Right ventricle myocardium superior (tissue), 1 donor: Measurements from ENCODE around the gene SCYL2. TPM values are rescaled to one million over a fixed set of nuclear protein-coding genes. Genes with fewer than 3 reads are reported as not detected.

Experiments
- ATAC-seq: fragments of 200-7000 bp; cut with Tn5 transposase; one replicate; pipeline ENCODE4 v1.9.1; 2020; ENCODE audit warnings: mild to moderate bottlenecking; ENCODE audit not compliant: poor library complexity
- DNase-seq: peaks from one replicate; pipeline ENCODE4 v3.0.0-alpha.2; 2020
- intact Hi-C: fragments of 100-400 bp; cut with DNase I; formaldehyde crosslinking; loops from one replicate; pipeline ENCODE4 v1.11.2; 2022
- total RNA-seq: library from RNA; stranded (reverse); fragmentation: NEBNext Ultra II Directional; extraction: Animal tissue kit (Norgen Biotek cat#: 25700); gene quantifications from one replicate; pipeline ENCODE4 v1.2.1, GENCODE V29; 2021
- donor health status: DM: no; HTN: yes; CAD: no; lungs with severe emphysema.

The SCYL2 gene
- total RNA-seq, 1 donor from 2014 or later = 24.7 TPM

DNA sequence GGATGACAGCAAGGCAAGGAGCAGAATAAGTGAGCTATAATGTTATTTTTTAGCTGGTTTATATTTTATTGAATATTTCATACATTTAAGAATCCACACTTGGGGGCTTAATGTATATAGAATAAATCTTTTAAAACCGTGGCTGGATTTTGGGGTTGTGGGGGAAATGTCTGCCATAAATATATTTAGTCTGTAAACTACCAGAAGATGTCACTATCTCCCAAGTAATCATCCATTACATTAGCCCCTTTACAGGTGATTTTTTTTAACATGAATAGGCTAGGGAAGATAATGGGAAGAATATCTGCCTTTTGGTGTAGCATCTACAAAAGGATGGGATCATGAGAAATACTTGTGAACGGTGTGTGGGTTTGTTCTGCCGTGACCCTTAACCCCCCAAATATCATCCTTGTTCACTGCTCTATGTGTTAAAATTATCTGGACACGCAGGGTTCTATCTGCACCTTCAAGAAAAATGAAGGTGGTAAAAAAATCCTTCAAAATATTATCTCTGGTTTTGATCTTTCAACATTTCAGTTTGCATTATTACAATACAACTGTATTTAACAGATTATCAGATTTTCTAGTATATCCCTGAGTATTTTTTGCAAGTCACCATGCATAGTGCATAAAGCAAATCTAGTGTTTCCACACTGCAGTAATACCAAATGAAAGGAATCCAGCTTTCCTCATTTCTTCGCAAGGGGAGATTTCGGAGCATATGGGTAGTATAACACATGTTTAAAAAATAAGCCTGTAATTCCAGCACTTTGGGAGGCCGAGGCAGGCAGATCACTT lies 81.9 kb downstream of the SCYL2 start:
- intact Hi-C loops = loop anchor here (10.0 kb wide), 2 partner anchors 206 to 386 kb away; no protein-coding TSS in a partner anchor
- ATAC-seq = no peak

DNA sequence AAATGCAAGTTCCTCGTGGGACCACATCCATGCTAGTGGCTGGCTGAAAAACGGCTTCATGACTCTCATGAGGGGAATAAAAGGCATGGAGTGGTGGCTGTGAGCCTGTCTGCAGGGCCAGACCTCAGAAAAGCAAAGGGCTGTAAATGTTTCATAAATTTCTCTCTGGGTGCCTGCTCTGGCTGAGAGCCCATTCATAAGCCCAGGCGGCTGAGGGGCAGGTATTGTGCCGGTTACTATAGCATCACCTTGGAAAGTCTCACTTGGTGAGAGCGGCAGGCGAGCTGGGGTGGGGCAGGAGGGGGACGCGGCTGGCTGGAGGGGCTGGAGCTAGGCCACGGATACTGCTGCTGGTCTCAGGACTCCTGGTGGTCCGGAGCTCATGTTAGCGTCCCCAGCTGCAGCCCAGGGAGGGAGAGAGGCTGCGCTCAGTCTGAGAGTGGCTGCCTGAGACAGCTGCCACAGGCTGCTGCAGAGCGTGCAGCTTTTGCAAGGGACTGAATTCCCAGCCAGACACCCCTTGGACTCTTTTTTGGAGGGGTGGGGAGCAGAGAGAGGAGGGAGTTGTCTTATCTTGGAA lies 89.8 kb downstream of the SCYL2 start, which contains the start of gene SLC17A8:
TSS of gene SLC17A8 (plus strand) at position 431 of the 580 bp plus-strand sequence. CDS start 318 bp downstream, outside the sequence.
- DNase-seq (no peak), ATAC-seq (no peak)
- intact Hi-C loops = no loop called here

More for the DNA sequence above, 81.9 kb downstream of the SCYL2 start:
- no peak for DNase-seq

- no peak for ATAC-seq
- intact Hi-C loops = no loop called here
Observed at GRCh38 chr12:100359248-100359647, 92.3 kb downstream of the SCYL2 start.

GRCh38 chr12:100359822-100360221 lies 92.8 kb downstream of the SCYL2 start:
- no peak for ATAC-seq
- DNase-seq = no peak
- intact Hi-C loops = no loop called here

More at GRCh38 chr12:100359248-100359647, 92.3 kb downstream of the SCYL2 start:
- DNase-seq = no peak

DNA sequence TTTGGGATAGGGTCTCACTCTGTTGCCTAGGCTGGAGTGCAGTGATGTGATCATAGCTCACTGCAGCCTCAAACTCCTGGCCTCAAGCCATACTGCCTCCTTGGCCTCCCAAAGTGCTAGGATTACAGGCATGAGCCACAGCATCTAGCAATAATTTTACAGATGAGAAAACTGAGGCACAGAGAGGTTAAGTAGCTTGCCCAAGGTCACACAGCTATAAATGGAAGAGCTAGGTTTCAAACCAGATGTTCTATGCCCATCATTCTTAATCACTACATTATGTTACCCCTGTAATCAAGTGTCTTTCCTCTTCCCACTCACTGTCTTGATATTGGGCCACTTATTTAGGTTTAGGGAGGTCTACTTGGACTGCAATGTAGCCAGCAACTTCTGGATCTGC lies 93.5 kb downstream of the SCYL2 start:
- DNase-seq = no peak
- intact Hi-C loops = no loop called here
- no peak for ATAC-seq

DNA sequence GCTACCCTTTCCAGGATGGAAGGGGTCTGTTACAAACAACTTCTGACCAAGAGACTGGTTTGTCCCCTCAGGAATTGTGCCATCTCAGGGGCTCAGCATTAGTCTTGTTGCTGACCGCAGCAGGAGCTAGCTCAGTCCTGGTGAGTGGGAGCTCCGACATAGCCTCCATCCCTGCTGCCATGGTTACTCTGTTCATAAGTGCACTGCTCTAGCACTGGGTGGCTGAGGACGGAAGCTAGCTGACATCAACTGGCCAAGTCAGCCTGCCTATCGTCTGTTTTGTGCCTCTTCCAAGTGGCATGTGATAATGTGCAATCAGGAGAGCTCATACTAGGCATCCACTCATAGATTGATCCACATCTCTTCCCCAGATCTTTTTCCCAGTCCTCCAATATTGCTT lies 97.3 kb downstream of the SCYL2 start:
- ATAC-seq (no peak), DNase-seq (no peak)
- intact Hi-C loops = no loop called here

GRCh38 chr12:100365411-100365810 lies 98.4 kb downstream of the SCYL2 start:
- intact Hi-C loops = no loop called here
- ATAC-seq (no peak), DNase-seq (no peak)

GRCh38 chr12:100368066-100368465 lies 101.1 kb downstream of the SCYL2 start:
- DNase-seq (no peak), ATAC-seq (no peak)
- intact Hi-C loops = no loop called here

DNA sequence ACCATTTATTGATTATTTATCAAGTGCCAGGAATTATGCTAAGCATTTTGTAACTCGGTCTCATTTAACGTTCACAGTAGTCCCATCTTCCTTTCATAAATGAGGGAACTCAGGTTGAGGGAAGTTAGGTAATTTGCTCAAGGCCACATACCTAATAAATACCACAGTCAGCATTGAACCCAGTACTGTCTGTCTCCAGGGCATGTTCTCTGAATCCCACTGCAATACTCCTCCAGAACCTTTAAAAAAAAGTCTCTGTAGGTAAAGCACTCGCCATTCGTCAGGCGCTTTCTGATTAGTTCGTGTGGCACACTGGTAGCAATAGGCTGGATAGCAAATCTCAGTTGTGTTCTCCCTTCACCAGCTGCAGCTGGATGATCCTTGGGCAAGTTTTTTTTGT lies 104.2 kb downstream of the SCYL2 start:
- intact Hi-C loops = no loop called here
- DNase-seq (no peak), ATAC-seq (no peak)

DNA sequence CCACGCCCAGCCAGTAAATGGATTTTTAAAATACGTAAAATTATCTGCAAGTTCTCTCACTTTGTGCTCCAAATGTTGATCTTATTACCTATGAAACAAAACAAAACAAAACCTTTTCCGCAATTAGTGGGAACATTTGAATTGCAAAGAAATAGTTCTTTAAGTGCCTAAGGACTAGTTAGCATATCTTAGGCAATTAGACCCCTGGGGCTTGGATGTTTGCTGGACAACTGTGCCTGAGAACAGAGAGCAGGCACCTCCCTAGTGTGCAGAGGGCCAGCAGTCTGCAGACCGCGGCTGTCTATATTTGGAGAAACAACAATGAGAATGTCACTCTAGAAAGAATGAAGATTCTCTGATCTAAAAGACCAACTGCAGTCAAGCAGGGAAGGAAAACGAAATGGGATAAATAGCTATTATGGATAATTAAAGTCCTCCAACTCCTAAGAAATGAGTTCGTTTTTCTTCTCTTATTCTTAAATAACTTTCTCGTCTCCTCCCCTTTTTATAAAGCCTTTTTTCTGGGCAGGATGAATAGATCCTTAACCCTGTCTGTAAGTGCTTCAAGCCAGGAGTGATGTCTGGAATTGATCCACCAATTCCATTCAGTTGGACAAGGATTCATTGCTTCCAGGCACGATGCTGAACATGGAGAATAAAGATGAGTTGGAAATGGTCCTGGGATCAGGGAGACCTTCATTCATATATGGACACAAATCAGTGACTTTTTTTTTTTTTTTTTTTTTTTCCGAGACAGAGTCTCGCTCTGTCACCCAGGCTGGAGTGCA lies 106.1 kb downstream of the SCYL2 start:
- DNase-seq (no peak), ATAC-seq (no peak)
- intact Hi-C loops = no loop called here

GRCh38 chr12:100375038-100375735 lies 108.2 kb downstream of the SCYL2 start:
- intact Hi-C loops = no loop called here
- ATAC-seq = peak; percentile 97
- peak; percentile 87 for DNase-seq

GRCh38 chr12:100376161-100376560 lies 109.2 kb downstream of the SCYL2 start:
- ATAC-seq (no peak), DNase-seq (no peak)
- intact Hi-C loops = no loop called here

- intact Hi-C loops = no loop called here
- DNase-seq = no peak
- ATAC-seq = no peak
Observed at GRCh38 chr12:100381379-100381778, 114.4 kb downstream of the SCYL2 start.

DNA sequence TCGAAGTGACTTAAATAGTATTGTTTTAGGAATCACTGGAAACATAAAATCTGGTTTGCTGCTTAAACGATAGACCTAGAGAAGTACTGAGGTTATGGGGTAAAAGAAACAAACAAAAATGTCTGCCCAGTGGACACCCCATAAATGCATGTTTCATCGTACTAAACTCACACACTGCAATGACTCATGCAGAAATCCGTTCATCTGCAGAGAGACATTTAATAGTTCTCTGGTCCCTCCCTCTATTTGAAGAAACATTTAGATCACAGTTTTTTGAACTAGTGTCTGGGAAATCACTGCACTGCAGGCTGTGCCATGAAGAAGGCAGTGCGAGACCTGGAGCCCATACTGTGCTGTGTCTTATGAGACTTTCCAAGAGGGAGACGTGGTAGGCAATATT lies 115.4 kb downstream of the SCYL2 start:
- ATAC-seq = no peak
- intact Hi-C loops = no loop called here
- DNase-seq = no peak

DNA sequence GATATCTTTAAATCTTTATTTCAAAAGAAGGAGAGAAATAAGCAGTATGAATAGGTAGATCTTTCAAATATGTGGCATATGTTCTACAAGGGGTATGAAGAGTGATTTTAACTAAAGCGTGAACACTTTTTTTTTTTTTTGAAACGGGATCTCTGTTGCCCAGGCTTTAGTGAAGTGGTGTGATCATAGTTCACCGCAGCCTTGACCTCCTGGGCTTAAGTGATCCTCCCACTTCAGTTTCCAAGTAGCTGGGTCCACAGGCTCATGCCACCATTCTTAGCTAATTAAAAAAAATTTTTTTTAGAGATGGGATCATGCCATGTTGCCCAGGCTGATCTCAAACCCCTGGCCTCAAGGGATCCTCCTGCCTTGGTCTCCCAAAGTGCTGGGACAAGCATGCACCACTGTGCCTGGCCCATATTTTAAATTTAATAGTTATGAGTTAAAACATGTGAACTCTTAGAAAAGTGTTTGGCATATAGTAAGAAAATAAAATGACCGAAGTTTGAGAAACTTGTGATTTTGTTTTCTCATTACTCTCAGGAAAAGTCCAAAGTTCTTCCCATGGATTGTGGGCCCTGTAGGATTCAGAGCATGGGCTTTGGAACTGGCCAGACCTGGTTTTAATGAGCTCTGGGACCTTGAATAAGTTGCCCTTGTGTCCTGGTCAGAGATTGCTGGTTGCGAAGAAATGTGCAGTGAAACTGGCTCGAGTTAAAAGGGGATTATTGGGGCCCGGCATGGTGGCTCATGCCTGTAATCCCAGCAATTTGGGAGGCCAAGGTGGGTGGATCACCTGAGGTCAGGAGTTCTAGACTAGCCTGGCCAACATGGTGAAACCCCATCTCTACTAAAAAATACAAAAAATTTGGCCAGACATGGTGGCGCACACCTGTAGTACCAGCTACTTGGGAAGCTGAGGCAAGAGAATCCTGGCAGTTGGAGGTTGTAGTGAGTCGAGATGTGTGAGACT lies 116.9 kb downstream of the SCYL2 start:
- no peak for ATAC-seq
- no peak for DNase-seq
- intact Hi-C loops = no loop called here

DNA sequence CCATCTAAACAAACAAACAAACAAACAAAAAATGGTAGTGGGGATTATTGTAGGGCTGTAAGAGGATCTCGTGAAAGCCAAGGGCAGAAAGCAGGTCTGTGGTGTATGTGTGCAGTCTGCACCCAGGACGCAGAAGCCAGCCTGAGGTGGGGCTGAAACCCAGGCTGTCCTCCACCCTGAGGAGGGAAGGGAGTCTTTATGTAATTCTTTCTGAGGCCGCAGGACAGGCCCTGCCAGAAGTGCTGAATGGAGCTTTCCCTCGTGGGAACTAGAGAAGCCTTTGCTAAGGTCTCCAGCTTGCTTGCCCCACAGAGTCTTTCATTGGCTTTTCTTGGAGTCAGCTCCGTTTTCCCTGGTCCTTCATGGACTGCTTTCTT lies 117.6 kb downstream of the SCYL2 start:
- intact Hi-C loops = no loop called here
- ATAC-seq = no peak

DNA sequence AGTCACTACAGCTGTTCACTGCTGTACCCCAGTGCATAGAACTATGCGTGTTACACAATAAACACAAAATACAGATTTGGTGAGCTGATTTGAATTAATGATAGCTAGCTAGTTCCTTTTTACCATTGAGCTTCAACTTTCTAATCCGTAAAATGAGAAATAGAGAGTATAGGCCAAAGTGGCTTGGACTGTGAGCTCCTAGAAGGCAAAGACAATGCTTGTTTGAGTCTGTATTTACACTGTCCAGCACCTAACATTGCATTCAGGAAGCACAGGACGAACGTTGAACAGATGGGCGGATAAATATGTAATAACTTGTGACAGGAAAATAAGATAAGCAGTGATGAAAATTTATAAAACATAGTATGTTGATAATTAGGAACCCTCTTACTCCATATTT lies 121.4 kb downstream of the SCYL2 start:
- no peak for ATAC-seq
- intact Hi-C loops = no loop called here
- no peak for DNase-seq

More for the DNA sequence above, 117.6 kb downstream of the SCYL2 start:
- DNase-seq = no peak
